HUDEP-2 (cell line): ENCODE measurements around the gene MIPOL1.
"Not testable (repeated sequence)": the region's sequence is repeated elsewhere in the genome, so short reads cannot be mapped to it uniquely, and the experiment has no call there.

ENCODE experiments used
- DNase-seq, 76 experiments: peaks; one replicate each; lab custom pipeline; 2025; ENCODE audit not compliant: unreplicated experiment in 76 of 76; lab: John Stamatoyannopoulos, UW

Gene MIPOL1

GRCh38 chr14:37225668-37226067 lies 27.9 kb downstream of the MIPOL1 start:
- DNase-seq, result not testable (repeated sequence)

GRCh38 chr14:37230551-37231194 lies 32.9 kb downstream of the MIPOL1 start:
- peak in 36 of 76 experiments; percentile 5 to 81 (median 46) for DNase-seq

- peak in 36 of 76 experiments; percentile 6 to 71 (median 40) for DNase-seq
These were observed 35.3 kb downstream of the MIPOL1 start for GRCh38 chr14:37232907-37233481.

- no peak for DNase-seq
These were observed 36.5 kb downstream of the MIPOL1 start for GRCh38 chr14:37234222-37234621.

- DNase-seq, result not testable (repeated sequence)
These were observed 38.3 kb downstream of the MIPOL1 start for GRCh38 chr14:37236044-37236443.

GRCh38 chr14:37237094-37237493 lies 39.4 kb downstream of the MIPOL1 start:
- DNase-seq, result no peak

- no peak for DNase-seq
These were observed 40.0 kb downstream of the MIPOL1 start for GRCh38 chr14:37237735-37238200.

GRCh38 chr14:37241198-37241597 lies 43.5 kb downstream of the MIPOL1 start:
- no peak for DNase-seq

GRCh38 chr14:37246427-37246829 lies 48.7 kb downstream of the MIPOL1 start:
- peak in 13 of 76 experiments; percentile 1 to 45 (median 21) for DNase-seq

- DNase-seq, result no peak
These were observed 50.2 kb downstream of the MIPOL1 start for GRCh38 chr14:37247791-37248461.

GRCh38 chr14:37251775-37252174 lies 54.0 kb downstream of the MIPOL1 start:
- no peak for DNase-seq

GRCh38 chr14:37252434-37252833 lies 54.7 kb downstream of the MIPOL1 start:
- DNase-seq, result no peak

- no peak for DNase-seq
These were observed 56.2 kb downstream of the MIPOL1 start for GRCh38 chr14:37253905-37254304.

GRCh38 chr14:37254411-37254947 lies 56.7 kb downstream of the MIPOL1 start:
- no peak for DNase-seq

- DNase-seq, result no peak
These were observed 59.8 kb downstream of the MIPOL1 start for GRCh38 chr14:37257501-37258070.

- no peak for DNase-seq
These were observed 64.9 kb downstream of the MIPOL1 start for GRCh38 chr14:37262649-37263048.

- DNase-seq, result no peak
These were observed 66.0 kb downstream of the MIPOL1 start for GRCh38 chr14:37263656-37264236.

- no peak for DNase-seq
These were observed 71.1 kb downstream of the MIPOL1 start for GRCh38 chr14:37268788-37269187.

GRCh38 chr14:37270629-37271028 lies 72.9 kb downstream of the MIPOL1 start:
- no peak for DNase-seq

GRCh38 chr14:37272569-37272968 lies 74.8 kb downstream of the MIPOL1 start:
- no peak for DNase-seq

GRCh38 chr14:37274652-37275051 lies 76.9 kb downstream of the MIPOL1 start:
- no peak for DNase-seq
